Stimulated activated CD4-positive, alpha-beta T cell treated with anti-CD3 and anti-CD28 coated beads, TNF-alpha, amount 100 ng/mL, for 48 hours (primary cell): ENCODE measurements around the gene PRKAG2.
"Not testable (repeated sequence)": the region's sequence is repeated elsewhere in the genome, so short reads cannot be mapped to it uniquely, and the experiment has no call there.

Experiments
- DNase-seq, 3 donors: peaks; one replicate each; pipeline ENCODE4 v3.0.0-alpha.2; 2020; ENCODE audit warnings: low read depth in 3 of 3

The PRKAG2 gene

DNA sequence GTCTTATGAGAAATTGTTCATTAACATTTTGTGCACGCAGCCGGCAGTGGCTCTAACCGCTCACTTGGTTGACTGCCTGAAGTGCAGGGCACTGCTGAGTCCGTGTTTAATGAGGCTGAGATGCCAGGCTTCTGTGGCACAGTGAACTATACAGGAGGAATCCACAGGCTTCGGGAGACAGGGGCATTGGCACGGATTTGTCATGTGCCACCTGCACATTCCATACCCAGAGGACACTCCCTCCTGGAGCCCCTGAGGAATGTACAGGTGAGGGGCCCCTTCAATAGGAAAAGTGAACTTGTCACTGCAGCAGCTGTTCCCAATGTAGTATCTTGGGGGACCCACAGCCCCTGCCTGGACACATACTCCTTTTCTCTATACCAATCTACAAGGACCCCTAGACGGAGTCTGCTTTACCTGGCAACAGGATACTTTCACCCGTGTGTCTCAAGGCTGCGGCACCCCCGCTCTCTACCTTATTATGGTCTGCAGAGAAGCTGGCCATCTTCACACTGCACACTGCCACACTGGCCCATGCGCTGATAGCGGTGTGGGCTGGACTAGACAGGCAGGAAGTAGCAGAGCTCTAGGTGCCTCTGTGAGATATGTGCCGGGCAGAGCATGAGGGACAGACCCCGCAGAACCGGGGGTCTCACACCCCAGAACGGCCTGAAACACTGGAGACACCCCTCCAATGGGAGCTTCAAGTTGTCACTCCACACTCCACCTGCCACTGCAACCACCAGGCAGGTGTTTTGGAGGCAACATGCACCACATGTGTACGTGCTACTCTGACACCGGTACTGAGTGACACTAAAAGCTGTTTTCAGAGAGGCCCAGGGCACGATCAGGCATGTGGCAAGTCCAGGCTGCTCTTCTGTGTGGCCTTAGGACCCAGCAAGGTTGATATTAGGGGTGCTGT, 285.8 kb downstream of the PRKAG2 start:
- no peak for DNase-seq

GRCh38 chr7:151590071-151590849, 286.7 kb downstream of the PRKAG2 start:
- no peak for DNase-seq

DNA sequence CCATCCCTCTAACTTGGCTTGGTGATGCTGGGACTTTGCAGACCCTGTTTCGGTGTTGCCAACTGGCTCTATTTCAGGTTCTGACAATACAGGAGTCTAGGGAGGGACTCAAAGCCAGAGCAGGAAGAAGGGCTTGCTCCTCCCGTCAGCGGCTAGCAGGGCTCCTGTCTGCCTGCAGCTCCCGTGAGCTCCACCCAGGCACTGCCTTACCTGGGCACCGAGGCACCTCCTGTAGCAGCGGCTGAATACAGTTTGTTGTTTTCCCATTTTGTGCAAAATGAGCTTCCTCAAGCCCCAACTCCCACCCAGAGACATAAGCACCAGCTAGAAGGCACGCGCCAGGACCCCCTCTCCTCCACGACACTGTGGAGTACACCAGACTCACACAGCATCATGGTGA, 287.9 kb downstream of the PRKAG2 start:
- DNase-seq = no peak

DNA sequence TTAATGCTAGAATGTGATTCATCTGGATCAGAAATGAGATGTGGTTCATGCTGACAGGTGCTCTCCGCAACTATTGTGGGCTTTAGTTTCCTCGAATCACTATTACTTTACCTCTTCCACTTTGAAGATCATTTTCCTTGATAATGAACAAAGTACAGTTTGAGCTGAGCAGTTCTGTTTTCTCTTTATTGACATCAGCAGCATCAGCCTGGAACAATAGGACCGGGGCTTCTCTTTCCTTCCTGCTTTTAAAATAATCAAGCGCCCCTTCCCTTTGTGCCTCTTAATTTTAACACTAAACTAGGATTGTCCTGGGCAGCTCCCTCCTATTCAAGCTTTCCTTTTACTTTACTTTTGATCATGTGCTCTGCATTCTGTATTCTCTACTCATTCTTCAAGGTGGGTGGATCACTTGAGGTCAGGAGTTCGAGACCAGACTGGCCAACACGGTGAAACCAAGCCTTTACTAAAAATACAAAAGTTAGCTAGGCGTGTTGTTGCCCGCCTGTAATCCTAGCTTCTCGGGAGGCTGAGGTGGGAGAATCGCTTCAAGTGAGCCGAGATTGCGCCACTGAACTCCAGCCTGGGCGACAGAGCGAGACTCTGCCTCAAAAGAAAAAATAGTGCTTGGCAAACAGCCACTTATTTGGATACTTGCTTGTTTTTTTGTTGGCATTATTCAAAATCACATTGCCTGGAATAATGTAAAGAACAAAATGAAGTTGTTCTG, 290.2 kb downstream of the PRKAG2 start:
- no peak for DNase-seq

DNA sequence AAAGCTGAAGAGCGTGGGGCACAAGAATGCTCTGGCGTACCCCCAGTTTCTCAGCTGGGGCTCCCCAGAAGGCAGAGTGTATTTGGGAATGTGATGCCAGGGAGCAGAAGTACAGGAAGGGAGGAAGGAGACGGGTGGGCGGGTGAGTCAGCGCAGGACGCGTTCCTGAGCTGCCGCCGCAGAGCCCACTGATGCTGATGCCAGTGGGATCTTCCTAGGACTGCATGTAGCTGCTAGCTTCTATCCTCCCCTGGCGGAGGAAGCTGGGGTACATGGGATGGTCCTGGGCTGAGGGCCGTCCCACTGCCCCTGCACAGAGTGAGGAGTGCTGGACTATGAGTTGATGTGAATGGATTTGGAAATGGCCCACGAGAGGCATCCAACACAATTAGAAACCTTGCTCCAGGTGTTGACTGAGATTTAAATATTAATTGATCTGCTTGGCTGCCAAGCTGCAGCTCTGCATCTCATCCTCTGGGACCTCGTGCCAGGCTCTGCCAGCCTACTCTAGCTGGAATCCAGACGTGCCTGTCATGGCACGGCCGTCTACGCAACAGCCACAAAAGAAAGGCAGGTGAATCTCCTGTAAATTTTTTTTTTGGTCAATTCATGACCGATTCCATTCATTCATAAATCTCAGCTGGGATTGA, 291.0 kb downstream of the PRKAG2 start:
- no peak for DNase-seq

DNA sequence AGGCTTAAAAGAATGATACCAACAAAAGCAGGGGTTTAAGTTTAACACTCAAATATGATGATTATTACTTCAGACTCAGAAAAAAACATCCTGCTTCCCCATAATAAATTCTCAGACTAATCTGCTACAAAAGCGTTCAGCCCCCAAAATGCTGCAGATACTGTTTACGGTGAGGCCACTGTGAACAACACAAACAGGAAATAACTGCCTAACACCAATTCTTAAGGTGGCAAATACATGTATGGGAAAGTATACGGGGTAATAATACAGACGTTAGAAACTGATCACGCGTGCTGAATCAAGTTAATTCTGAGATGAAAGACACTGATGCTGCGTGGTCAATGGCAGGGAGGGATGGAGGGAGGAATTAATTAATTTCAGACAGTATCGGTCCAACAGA, 295.2 kb downstream of the PRKAG2 start:
- no peak for DNase-seq

DNA sequence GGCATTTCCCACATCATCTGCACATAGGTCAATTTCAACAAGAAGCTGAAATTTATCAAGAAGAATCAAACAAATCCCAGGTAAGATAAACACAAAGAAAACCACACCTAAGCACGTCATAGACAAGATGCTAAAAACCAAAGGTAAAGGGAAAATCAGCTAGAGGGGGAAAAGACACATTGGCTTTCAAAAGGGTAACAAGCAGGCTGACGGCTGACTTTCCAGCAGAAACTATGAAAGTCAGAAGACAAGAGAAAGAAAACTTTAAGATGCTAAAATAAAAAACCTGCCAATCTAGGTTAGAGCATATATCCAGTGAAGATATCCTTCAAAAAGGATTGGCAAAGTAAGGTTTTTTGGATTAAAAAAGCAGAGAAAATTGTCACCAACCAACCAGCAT, 297.3 kb downstream of the PRKAG2 start:
- DNase-seq = no peak

- DNase-seq = no peak
Measured at GRCh38 chr7:151575410-151575809, 301.5 kb downstream of the PRKAG2 start.

- DNase-seq = not testable (repeated sequence)
Measured at GRCh38 chr7:151573046-151573445, 303.9 kb downstream of the PRKAG2 start.

GRCh38 chr7:151572136-151572535, 304.8 kb downstream of the PRKAG2 start:
- DNase-seq = no peak

GRCh38 chr7:151571471-151571870, 305.4 kb downstream of the PRKAG2 start:
- DNase-seq = no peak

- DNase-seq = no peak
Measured at GRCh38 chr7:151570366-151570915, 306.5 kb downstream of the PRKAG2 start.

GRCh38 chr7:151568956-151569940, 307.7 kb downstream of the PRKAG2 start:
- DNase-seq = no peak

DNA sequence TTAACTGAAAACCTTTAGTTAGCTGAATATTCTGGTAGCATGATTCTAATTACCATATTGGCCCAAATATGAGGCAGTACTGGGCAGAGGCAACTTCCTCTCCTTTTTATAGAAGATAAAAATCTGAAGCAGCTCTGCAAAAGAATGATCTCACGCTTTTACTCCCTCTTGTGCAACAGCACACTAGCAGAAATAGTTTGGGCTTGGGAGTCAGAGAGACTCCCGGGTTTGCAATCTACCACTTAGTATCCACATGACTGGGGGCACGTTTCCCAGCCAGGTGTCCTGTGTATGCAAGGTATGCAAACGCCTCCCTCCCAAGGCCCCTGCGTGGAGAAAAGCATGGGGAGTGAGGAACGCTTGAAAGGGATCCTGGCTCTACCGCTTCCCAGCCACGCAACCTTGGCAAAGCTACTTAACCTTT, 310.0 kb downstream of the PRKAG2 start:
- DNase-seq = no peak

DNA sequence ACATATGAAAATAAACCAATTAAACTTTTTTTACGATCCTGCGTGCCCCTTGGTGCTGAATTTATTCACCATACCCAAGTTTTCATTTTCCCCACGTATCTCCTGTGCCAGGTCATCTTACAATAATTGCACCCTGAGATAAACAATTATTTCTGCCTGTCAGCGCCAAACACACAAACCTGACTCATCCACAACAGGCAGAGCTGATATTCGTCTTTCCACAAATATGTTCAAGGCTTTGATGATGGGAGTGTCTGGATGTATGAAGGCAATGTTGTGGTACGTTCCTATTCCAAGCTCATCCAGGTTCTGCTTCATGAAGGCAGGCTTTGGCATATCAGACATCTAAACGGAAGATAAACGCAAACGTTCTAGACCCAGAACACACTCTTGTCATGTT, 311.4 kb downstream of the PRKAG2 start:
- DNase-seq = no peak

DNA sequence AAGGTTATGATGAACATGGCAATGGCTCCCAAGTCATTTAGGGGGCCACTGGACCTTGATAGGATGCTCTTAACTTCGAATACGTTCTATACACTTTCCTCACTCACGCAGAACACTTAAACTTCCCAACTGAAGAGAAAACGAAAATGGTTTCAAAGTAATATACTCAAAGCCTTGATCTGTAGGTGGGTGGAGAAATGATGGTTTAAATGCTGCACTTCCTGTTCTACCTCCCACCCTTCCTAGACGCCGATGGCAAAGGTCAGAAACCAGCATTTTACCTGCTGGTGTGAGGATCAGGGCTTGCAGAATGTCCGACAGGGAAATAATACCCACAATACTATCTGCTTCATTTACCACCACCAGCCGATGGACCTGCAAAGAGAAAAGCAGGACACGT, 316.7 kb downstream of the PRKAG2 start:
- no peak for DNase-seq

DNA sequence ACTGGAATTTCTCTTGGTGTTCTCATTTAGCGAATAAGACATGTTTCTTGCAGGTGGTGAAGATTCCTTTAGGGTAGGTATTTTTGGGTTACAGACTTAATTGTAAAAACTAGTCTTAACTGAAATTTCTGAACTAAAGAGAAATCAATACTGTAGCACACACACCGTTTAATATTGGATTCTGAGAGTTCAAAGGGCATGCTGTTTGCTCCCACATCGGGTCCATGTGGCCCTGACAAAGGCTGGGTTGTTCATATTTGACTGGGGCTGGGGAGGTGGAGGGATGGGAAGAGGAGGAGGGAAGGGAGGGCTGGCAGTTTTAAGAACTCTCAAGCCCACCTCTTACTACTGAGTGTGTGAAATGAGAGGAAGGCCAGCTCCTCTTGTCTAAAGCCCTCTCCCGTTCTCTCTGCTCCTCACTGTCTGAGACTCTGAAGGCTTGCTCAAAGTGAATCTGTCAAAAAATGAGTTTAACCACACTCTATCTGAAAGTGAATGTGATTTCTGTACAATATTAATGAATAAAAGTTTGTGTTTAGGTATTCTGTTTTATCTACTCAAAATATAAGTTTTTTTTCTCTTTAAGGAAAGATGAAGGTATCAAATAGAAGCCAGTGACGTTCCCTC, 317.2 kb downstream of the PRKAG2 start:
- DNase-seq = no peak

GRCh38 chr7:151558575-151558974, 318.3 kb downstream of the PRKAG2 start:
- DNase-seq = no peak

- no peak for DNase-seq
Measured at GRCh38 chr7:151556592-151556991, 320.3 kb downstream of the PRKAG2 start.

GRCh38 chr7:151553356-151553755, 323.6 kb downstream of the PRKAG2 start:
- no peak for DNase-seq
